Measurements from ENCODE around the gene VCL.
"Not testable (repeated sequence)": the region's sequence is repeated elsewhere in the genome, so short reads cannot be mapped to it uniquely, and the experiment has no call there.

Gene VCL

DNA sequence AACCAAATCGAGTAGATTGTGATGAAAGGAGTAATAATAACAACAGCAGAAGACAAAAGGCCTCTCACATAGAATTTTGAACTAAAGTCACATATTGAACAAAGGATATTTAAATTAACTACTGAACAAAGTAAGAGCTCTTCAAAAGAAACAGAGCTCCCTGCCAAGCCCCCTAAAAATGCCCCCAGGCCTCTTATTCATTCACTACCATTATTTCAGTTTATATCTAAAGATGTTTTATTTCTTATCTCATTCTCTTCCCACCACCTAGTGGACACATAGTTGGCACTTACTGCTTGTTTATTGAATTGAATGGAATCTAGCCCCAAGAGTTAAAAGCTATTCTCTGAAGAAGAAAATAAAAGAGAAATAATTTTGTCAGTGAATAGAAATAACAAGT lies 37.4 kb downstream of the VCL start:
- no peak for DNase-seq (ENCODE audit: low read depth in 2 of 3, low spot score in 2 of 3)

DNA sequence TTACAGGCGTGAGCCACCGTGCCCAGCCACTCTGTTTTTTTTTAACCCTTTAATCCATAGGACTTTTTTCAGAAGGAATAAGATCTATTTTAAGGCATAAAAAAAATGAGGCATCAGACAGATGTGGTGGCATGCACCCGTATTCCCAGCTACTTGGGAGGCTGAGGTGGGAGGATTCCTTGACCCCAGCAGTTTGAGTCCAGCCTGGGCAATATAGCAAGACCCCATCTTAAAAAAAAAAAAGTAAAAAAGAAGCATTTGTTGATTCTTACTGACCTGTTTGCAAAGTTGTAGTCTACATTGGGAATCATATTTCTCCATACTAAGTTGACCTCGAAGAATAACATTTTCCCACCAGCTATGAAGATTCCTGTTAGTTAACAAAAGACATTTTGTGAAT lies 38.6 kb downstream of the VCL start:
- DNase-seq (ENCODE audit: low read depth in 2 of 3, low spot score in 2 of 3), result no peak

DNA sequence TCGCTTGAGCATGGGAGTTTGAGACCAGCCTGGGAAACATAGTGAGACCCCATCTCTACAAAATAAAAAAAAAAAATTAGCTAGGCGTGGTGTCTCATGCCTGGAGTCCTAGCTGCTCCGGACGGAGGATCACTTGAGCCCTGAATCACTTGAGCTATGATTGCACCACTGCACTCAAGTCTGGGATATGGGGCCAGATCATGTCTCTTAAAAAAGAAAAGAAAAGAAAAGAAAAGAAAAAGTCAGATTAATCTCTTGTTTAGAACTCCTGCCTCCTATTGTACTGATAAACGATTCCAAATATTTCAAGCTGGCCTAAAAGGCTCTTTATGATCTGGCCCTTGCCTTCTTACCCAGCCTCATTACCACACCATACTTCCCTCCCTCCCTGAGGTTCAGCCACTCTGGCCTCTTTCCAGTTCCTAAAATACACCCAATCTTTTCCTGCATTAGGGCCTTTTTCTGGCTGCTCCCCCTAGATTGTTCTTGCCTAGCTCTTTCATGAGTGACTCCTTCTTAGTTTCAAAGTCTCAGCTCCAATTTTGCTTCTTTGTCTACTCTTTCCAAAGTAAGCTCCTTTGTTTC lies 41.7 kb downstream of the VCL start:
- no peak for DNase-seq (ENCODE audit: low read depth in 2 of 3, low spot score in 2 of 3)

DNA sequence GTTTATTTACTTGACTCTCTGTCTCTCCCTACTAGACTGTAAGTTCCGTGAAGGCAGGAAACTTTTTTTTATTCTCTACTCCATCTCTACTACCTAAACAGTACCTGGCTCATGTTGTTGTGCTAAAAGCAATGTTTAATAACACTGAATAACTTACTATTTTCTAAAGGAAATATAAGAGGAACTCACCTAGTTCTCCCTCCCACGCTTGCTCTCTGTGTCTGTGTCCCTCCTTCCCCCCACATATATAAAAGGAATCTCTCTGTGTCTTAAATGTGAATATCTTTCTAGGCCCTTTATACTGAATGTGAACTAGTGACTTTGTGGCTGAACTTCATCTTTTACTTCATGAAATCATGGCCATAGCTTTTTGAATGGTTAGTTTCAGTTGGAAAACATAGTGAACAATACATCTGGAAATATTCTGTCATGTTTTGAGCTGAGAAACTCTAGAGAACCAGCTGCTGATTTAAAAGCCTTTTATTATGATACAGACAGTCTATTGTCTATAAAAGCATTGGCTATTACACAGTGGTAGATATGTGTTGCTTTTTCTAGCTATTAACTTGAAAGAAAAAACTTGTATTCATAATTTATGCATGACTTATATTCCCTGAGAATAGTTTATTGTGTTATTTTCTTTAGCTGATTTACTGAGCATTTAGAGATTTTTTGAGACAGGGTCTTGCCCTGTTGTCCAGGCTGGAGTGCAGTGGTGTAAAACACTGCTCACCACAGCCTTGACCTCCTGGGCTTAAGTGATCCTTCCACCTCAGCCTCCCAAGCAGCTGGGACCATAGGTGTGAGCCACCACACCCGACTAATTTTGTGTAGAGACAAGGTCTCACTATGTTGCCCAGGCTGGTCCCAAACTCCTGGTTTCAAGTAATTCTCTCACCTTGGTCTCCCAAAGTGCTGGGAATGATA lies 42.5 kb downstream of the VCL start:
- DNase-seq (ENCODE audit: low read depth in 2 of 3, low spot score in 2 of 3), result no peak

DNA sequence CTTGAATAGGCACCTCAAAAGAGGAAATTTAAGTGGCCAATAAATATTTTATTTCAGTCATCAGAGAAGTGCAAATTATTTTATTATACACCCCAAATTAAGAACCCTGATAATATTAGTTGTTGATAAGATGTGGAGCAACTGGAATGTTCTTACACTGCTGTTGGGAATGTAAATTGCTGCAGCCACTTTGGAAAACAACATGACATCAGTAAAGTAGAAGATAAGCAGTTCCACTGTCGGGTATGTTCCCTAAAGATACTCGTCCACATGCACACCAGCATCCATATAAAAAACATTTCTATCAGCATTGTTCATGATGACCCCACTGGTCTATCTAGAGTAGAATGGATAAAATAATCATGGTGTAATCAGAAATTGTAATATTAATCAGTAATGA lies 46.5 kb downstream of the VCL start:
- no peak for DNase-seq (ENCODE audit: low read depth in 2 of 3, low spot score in 2 of 3)

DNA sequence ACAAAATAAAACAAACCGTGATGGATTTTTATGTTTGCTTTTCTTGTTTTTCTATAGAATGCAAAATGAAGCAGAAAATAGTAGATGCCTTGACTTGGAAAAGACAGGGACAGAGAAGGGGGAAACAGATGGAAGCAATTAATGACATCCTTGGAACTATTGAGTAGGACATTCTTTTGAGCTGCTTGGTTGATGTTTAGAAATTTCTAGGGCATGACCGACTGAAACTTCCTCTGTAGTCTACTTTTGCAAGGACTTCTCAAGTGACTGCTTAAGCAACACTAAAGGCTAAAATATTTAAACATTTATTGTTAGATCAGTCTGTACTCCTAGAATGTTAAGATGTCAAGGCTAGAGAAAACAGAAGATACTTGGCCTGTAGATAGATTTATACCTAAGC lies 49.4 kb downstream of the VCL start:
- no peak for DNase-seq (ENCODE audit: low read depth in 2 of 3, low spot score in 2 of 3)

DNA sequence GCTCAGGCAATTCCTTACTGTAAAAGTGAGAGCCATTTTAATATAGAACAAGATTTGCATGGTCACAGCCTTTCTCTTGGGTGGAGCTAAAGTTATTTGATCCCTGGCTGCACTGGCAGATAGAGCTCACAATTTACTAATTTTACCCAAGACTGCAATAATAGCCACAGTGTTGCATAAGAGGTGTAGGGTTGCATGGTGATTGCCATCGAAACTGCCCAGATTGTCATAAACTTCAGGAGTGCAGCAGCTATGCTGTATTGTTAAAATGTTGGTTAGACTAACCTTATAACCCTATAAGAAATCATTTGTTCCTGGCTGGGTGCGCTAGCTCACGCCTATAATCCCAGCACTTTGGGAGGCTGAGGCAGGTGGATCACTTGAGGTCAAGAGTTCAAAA lies 50.0 kb downstream of the VCL start:
- DNase-seq (ENCODE audit: low read depth in 2 of 3, low spot score in 2 of 3), result no peak

DNA sequence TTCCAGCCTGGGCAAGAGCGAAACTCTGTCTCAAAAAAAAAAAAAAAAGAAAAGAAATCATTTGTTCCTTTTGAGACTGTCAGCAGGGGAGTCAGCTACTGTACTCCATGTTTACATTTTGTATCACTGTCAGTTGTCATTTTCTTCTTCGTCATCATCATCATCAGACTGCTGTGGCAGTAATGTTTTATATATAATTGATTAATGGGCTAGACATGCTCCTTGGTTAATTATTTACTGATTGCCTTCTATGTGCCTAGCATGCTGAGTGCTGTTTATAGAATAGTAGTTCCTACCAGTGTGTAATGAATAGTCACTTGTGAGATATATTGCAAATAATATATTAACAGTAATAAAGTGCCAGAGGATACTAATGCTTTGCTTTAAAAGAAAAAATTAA lies 50.5 kb downstream of the VCL start:
- DNase-seq (ENCODE audit: low read depth in 2 of 3, low spot score in 2 of 3), result no peak

DNA sequence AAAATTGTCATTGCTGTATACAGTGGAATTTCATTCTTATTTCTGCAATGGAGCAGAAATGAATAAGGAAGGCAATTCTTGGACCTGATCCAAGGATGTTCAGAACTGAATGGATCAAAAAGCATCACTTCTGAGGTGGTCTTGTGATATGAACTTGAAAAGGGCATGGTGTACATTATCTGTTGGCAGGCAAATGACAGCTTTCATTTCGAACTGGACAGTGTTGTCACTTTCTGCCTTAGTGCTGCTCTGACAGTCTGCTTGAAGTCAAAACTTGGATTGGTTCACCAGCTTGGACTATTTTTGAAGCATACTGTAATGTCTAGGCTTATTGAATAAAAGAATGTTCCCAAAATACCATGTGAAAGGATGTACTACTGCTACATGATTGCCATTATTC lies 52.0 kb downstream of the VCL start:
- DNase-seq (ENCODE audit: low read depth in 2 of 3, low spot score in 2 of 3), result no peak

DNA sequence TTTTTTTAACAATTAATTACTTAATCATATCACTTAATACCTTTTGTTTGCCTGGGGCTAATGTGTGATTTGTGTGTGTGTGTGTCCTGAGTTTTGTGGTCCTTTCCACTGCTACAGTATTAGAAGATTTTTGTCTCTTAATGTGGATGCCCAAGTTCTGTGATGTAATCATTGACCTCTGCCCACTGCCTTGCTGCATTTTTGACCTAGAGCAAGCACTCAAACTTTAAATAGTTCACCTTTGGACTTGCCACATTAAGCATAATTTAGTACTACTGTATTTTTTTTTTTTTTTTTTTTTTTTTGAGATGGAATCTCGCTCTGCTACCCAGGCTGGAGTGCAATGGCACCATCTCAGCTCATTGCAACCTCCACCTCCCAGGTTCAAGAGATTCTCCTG lies 52.7 kb downstream of the VCL start:
- DNase-seq (ENCODE audit: low read depth in 2 of 3, low spot score in 2 of 3), result no peak

DNA sequence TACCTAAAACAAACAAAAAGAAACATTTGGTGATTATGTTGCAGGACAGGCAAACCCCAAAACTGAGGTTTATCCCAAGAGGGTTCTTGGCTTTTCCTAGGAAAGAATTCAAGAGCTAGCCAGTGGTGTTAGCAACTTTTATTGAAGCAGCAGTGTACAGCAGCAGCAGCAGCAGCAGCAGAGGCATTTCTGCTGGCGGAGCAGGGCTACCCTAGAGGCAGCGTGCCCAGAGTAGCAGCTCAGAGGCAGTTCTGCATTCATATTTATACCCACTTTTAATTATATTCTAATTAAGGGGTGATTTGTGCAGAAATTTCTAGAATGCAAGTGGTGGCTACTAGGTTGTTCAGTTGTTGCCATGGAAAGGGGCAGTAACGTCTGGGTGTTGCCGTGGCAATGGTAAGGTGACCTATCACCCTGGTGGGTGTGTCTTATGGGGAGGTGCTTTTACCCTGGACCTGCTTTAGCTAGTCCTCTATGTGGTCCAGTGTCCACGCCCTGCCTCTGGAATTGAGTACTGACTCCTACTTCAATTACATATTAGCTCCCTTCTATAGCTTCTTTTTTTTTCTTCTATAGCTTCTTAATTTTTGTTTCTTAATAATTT lies 53.9 kb downstream of the VCL start:
- no peak for DNase-seq (ENCODE audit: low read depth in 2 of 3, low spot score in 2 of 3)

DNA sequence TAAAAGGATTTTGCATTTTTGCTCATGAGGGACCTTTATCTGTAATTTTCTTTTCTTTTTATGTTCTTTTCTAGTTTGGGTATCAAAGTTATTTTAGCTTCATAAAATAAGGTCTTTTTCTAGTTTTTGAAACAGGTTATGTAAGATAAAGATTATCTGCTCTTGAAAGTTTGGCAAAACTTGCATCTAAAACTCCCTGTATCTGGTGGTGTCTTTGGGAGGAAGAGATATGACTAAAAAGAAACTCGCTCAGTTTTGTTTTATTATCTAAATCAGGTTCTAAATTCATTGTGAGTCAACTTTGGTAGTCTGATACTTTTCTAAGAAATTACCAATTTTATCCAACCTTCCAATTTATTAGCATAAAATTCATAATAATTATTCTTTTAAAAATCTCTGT lies 55.1 kb downstream of the VCL start:
- no peak for DNase-seq (ENCODE audit: low read depth in 2 of 3, low spot score in 2 of 3)

DNA sequence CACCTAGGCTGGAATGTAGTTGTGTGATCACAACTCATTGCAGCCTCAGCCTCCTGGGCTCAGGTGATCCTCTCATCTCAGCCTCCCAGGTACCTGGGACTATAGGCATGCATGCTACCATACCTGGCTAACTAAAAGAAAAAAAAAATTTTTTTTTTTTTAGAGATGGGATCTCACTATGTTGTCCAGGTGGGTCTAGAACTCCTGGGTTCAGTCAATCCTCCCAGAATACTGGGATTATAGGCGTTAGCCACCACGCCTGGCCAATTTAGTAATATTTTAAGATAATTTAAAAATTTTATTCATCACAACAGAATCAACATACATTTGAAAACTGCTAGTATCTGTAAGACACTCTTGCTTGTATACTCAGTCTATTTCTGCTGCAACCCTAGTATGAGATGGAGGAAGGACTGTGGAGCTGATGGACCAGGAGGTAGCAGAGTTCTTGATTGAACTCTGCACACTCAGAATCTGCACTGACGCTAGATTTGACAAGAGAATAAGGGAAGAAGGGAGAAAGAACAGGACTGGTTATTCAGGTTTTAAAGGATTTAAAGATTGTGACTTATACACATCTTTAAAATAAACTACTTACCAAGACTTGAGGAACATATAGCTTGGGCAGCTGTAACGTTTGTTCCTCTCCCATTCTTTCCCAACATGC lies 57.6 kb downstream of the VCL start:
- no peak for DNase-seq (ENCODE audit: low read depth in 2 of 3, low spot score in 2 of 3)

DNA sequence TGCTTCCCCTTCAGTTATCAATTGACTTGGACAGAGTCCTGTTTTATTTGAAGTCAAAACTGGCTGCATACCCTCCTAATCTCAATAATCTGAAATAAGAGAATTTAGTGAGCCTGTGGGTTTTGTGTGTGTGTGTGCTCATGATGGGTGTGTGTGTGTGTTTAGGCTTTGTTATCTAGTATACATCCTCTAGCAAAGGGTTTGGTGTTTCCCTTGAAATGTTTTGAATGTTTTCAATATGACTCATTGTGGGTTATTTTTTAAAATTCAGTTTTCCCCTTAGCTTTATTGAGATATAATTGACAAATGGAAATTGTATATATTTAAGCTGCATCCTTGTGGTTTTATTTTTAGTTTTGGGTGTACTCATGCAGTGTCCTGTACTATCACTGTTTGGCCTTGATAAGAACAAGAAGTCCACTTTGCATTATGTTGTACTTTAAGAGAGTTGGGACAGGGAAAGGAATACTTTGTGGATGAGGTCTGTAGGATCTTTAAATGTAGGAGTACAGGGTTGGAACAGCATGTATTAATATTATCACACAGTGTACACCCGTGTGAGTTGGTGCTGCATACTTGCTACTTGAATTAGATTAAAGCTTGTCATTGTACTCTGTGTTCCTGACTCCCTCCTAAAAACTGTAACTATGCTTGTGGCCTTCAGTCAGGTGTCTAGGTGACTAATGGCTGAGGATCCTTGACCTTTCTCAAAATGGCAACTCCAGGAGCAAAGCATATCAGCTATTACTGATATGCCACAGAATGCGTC lies 58.3 kb downstream of the VCL start:
- DNase-seq (ENCODE audit: low read depth in 2 of 3, low spot score in 2 of 3), result no peak

DNA sequence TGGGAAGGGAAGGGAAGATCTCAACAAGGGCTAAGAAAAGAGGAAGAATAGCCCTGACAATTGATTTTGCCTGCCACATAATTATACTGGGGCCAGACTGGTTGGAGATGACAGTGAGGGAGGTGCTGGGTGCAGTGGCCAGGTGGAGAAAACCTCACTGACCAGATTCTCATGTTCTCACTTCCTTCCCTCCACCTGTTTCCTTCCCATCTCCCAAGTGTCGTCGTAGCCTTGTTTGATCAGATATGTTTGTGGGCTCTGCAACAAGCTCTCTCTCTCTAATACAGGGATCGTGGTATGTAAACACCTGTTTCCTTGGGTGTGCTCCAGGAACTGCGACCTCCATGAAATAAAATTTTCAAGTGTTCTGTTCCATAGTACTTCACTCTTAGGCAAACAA lies 60.2 kb downstream of the VCL start:
- DNase-seq (ENCODE audit: low read depth in 2 of 3, low spot score in 2 of 3), result no peak

DNA sequence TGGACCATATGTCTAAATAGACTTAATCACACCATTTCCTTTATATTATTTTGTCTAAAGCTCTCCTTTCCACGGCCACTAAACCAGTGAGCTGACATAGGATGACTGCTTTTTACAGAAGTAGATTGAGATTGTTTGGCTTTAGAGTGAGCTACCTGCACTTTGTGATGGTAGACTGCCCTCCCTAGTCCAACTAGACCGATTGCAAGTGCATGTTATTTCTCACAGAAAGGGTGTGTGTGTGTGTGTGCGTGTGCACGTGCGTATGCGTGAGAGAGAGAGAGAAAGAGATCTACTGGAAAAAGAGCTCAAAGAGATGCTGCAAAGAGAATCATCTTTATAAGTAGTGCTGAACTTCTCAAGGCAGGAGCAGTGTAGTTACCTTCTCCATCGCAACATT lies 60.7 kb downstream of the VCL start:
- DNase-seq (ENCODE audit: low read depth in 2 of 3, low spot score in 2 of 3), result no peak

DNA sequence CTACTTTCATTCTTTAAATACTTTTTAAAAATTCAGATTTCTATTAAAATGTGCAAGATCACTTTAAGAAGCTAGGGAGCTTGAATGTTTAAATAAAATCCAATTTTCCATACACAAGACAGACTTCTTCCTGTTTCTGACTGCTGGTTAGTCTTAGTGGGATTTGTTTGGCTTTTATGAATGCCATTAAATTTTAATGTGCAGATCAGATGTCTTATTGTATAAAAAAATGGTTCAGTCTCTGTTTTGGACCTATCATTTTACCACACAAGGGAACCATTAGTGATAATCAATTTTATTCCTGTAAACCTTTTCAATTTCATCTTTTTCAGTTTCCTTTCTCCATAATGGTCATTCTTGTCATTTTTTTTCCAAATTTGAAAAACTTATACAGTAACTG lies 63.2 kb downstream of the VCL start:
- no peak for DNase-seq (ENCODE audit: low read depth in 2 of 3, low spot score in 2 of 3)

DNA sequence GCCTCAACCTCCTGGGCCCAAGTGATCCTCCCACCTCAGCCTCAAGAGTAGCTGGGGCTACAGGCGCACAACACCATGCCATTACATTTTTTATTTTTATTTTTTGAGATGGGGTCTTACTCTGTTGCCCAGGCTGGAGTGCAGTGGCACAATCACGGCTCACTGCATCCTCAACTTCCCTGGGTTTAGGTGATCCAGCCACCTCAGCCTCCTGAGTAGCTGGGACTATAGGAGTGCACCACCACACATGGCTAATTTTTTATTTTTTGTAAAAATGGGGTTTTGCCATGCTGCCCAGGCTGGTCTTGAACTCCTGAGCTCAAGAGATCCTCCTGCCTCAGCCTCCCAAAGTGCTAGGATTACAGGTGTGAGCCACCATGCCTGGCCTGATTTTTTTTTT lies 64.1 kb downstream of the VCL start:
- not testable (repeated sequence) for DNase-seq (ENCODE audit: low read depth in 2 of 3, low spot score in 2 of 3)

DNA sequence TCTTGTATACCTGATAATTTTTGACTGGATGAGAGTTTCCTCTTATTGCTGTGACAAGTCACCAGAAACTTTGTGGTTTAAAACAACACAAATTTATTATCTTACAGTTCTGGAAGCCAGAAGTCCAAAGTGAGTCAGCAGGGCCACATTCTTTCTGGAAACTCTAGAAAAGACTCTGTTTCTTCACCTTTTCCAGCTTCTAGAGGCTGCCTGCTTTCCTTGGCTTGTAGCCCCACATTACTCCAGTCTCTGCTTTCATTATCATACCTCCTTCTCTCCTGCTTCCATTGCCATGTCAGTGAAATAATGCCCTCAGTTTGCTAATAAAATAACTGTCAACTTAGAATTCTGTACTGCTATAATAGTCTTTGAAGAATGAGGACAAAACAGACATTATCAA lies 65.3 kb downstream of the VCL start:
- DNase-seq (ENCODE audit: low read depth in 2 of 3, low spot score in 2 of 3), result no peak

DNA sequence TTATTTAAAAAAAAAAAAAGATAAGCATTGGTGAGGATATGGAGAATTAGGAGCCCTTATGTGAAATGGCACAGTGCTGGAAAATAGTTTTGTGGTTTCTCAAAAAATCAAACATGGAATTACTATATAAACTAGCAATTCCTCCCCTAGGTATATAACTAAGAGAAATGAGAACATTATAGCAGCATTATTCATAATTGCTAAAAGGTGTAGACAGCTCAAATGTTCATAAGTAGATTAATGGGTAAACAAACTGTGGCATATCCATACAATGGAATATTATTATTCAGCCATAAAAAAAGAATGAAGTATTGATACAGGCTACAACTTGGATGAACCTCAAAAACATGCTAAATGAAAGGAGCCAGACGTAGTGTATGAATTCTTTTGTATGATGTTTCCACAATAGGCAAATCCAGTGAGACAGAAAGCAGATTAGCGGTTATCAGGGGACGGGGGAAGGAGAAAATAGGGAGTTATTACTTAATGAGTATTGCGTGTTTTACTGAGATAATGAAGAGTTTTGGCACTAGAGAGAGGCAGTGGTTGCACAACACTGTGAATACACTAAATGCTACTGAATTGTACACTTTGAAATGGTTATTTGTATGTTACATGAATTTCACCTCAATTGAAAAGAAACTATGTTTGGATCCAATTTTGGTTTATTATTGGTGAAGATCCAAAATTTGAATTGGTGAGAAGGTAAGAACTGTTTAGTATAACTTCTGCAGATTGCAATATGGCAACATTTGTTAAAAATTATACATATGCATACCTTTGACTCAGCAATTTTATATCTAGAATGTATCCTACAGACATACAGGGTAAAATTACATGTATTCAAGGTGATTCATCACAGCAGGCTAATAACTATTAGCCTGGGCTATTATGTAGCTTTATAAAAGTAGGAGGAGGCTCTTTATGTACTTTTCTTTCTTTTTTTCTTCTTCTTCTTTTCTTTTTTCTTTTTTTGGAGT lies 69.7 kb downstream of the VCL start:
- no peak for DNase-seq (ENCODE audit: low read depth in 2 of 3, low spot score in 2 of 3)

Data from activated CD8-positive, alpha-beta memory T cell treated with anti-CD3 and anti-CD28 coated beads for 48 hours (primary cell).